HG03439 (cell line): ENCODE data around the gene CCBE1.

Experiments used
- ATAC-seq: cut with Tn5 transposase; IDR thresholded peaks from one replicate; pipeline ENCODE4 v1.9.1; 2021; ENCODE audit warnings: mild to moderate bottlenecking, moderate library complexity; ENCODE audit not compliant: unreplicated experiment

CCBE1 gene

GRCh38 chr18:59420244-59420643, 277.0 kb downstream of the CCBE1 start:
- ATAC-seq, result no peak

GRCh38 chr18:59419386-59419785, 277.8 kb downstream of the CCBE1 start:
- no peak for ATAC-seq

- no peak for ATAC-seq
These were observed 280.4 kb downstream of the CCBE1 start for GRCh38 chr18:59416818-59417217.

- ATAC-seq, result no peak
These were observed 283.0 kb downstream of the CCBE1 start for GRCh38 chr18:59414111-59414653.

- peak; percentile 96 for ATAC-seq
These were observed 294.7 kb downstream of the CCBE1 start for GRCh38 chr18:59402432-59403090.

GRCh38 chr18:59400407-59400806, 296.8 kb downstream of the CCBE1 start:
- ATAC-seq, result no peak

GRCh38 chr18:59395226-59396175, 301.7 kb downstream of the CCBE1 start:
- ATAC-seq, result no peak

- ATAC-seq, result no peak
These were observed 303.8 kb downstream of the CCBE1 start for GRCh38 chr18:59393381-59393780.

- no peak for ATAC-seq
These were observed 308.4 kb downstream of the CCBE1 start for GRCh38 chr18:59388817-59389216.

- no peak for ATAC-seq
These were observed 309.3 kb downstream of the CCBE1 start for GRCh38 chr18:59387687-59388565.

- no peak for ATAC-seq
These were observed 310.1 kb downstream of the CCBE1 start for GRCh38 chr18:59386909-59387686.

- ATAC-seq, result no peak
These were observed 312.0 kb downstream of the CCBE1 start for GRCh38 chr18:59385191-59385590.

GRCh38 chr18:59383851-59384250, 313.4 kb downstream of the CCBE1 start:
- ATAC-seq, result no peak

GRCh38 chr18:59382383-59382782, 314.8 kb downstream of the CCBE1 start:
- ATAC-seq, result no peak

- ATAC-seq, result no peak
These were observed 315.3 kb downstream of the CCBE1 start for GRCh38 chr18:59381949-59382348.
